HG03095 (cell line): ENCODE results near the gene SHISA4.
"Not testable (repeated sequence)": the region's sequence is repeated elsewhere in the genome, so short reads cannot be mapped to it uniquely, and the experiment has no call there.

ENCODE experiments used
- ATAC-seq: cut with Tn5 transposase; IDR thresholded peaks from one replicate; pipeline ENCODE4 v1.9.1; 2021; ENCODE audit warnings: moderate library complexity; ENCODE audit not compliant: unreplicated experiment

The SHISA4 gene

GRCh38 chr1:201925981-201926645 is 37.4 kb downstream of the SHISA4 start:
- no peak for ATAC-seq

GRCh38 chr1:201928266-201928665 is 39.6 kb downstream of the SHISA4 start:
- no peak for ATAC-seq

- ATAC-seq, result no peak
Observed at GRCh38 chr1:201930137-201930536, 41.4 kb downstream of the SHISA4 start.

- ATAC-seq, result no peak
Observed at GRCh38 chr1:201930803-201931202, 42.1 kb downstream of the SHISA4 start.

GRCh38 chr1:201933840-201934430 is 45.2 kb downstream of the SHISA4 start:
- ATAC-seq, result no peak

GRCh38 chr1:201937624-201938213 is 49.0 kb downstream of the SHISA4 start:
- ATAC-seq, result no peak

GRCh38 chr1:201938440-201939035 is 49.8 kb downstream of the SHISA4 start:
- ATAC-seq, result no peak

GRCh38 chr1:201939148-201939547 is 50.5 kb downstream of the SHISA4 start:
- ATAC-seq, result no peak

- ATAC-seq, result no peak
Observed at GRCh38 chr1:201939574-201939973, 50.9 kb downstream of the SHISA4 start.

- not testable (repeated sequence) for ATAC-seq
Observed at GRCh38 chr1:201940316-201940715, 51.6 kb downstream of the SHISA4 start.

GRCh38 chr1:201941420-201942128 is 52.9 kb downstream of the SHISA4 start:
- ATAC-seq, result no peak

- no peak for ATAC-seq
Observed at GRCh38 chr1:201942129-201942495, 53.4 kb downstream of the SHISA4 start.
